Activated CD4-positive, alpha-beta T cell treated with anti-CD3 and anti-CD28 coated beads, Interleukin-2, amount 50 U/mL, for 1 hour (primary cell): ENCODE results near the gene PCBP3.
"Not testable (repeated sequence)": the region's sequence is repeated elsewhere in the genome, so short reads cannot be mapped to it uniquely, and the experiment has no call there.

ENCODE experiments used
- DNase-seq: peaks from one replicate; pipeline ENCODE4 v3.0.0-alpha.2; 2020

PCBP3 gene

DNA sequence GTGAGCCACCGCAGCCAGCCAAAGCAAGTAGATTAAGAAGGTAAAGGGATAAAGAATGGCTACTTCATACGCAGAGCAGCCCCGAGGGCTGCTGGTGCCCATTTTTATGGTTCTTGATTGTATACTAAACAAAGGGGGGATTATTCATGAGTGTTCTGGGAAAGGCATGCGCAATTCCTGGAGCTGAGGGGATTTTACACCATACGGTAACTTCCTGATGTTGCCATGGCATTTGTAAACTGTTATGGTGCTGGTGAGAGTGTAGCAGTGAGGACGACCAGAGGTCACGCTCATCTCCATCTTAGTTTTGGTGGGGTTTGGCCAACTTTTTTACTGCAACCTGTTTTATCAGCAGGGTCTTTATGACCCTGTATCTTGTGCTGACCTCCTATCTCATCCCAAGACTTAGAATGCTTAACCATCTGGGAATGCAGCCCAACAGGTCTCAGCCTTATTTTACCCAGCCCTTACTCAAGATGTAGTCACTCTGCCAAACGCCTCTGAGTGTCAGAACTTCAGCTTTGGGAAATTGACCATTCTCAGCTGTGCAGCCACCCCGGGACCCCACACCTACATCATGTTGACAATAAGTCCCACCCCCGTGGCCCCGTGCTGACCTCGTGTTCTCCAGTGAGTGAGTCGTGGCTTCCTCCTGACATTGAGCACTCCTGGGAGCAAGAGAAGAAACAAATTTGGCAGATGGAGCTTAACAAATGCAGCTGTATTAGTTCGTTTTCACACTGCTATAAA is 188.6 kb downstream of the PCBP3 start:
- no peak for DNase-seq

DNA sequence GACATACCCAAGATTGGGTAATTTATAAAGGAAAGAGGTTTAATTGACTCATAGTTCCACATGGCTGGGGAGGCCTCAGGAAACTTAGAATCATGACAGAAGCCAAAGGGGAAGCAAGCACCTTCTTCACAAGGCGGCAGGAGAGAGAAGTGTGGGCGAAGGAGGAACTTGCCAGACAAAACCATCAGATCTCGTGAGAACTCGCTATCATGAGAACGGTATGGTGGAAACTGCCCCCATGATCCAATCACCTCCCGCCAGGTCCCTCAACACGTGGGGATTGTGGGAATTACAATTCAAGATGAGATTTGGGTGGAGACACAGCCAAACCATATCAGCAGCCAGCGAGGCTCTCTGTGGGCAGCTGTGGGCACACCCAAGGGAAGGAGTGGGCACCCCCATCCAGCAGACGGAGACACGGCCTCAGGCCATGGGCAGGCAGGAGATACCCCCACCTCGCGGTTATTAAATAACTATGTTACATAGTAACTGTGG is 189.3 kb downstream of the PCBP3 start:
- DNase-seq = not testable (repeated sequence)

DNA sequence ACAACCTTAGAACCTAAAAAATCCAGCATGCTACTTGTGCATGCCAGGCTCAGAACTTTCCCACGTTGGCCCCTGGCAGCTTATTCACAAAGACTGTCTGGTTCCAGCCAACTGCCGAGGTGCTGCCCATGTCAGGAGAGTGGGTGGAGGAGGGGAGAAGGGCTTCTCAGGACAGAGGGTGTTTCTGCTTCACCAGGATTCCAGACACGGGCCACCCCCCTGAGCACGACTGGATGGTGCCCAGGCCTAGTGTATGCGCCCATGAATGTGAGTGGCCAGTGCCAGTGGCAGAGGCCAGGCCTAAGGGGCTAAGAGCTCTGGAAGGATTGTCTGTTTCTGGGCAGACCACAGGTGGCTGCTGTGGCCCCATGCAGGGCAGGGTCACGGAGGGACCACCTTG is 189.9 kb downstream of the PCBP3 start:
- no peak for DNase-seq

GRCh38 chr21:45834026-45834715 is 190.6 kb downstream of the PCBP3 start:
- DNase-seq = no peak

- DNase-seq = no peak
Observed at GRCh38 chr21:45834821-45835293, 191.3 kb downstream of the PCBP3 start.

DNA sequence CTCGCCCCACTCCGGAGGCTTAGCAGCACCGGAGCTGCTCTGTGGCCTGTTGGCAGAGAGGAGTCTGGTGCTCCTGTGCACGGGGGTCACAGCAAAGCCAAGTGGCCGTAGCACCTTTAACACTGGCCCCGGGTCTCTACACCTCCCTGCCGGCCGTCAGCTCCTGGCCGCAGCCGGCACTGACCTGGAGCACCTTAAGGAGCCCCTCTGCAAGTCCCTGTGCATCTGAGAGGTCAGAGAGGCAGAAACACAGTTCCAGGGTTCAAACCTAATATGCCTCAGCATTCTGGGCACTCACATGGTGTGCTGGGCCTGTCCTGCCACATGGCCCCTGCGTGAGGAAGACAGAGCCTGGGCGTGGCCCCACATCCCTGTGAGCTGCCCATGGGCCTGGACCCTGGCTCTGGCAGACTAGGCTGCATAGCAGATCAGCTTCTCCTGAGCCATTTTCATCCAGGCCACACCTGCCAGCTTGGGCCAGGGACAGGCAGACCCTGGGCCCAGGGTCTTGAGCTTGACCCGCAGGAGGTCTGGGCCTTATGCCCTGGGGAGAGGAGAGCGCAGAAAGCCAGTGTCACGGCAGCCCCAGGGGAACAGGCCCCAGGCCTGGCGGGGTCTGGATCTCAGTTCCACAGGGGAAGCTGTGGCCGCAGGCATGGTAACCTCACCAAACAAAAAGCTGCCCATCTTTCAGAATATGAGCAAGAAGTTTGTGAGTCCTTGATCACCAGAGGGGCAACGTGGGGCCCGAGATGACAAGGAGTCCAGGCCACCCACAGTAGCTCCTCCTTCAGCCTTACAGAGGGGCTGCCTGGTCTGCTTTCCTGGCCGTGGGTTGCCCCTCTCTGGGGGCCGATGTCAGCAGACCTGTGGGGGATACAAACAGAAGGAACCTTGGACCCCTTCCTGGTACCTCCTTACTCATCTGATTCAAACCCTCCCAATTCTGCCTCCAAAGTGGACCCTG is 192.1 kb downstream of the PCBP3 start:
- no peak for DNase-seq

GRCh38 chr21:45836268-45836655 is 192.7 kb downstream of the PCBP3 start:
- no peak for DNase-seq

GRCh38 chr21:45836694-45837670 is 193.5 kb downstream of the PCBP3 start:
- DNase-seq = no peak

DNA sequence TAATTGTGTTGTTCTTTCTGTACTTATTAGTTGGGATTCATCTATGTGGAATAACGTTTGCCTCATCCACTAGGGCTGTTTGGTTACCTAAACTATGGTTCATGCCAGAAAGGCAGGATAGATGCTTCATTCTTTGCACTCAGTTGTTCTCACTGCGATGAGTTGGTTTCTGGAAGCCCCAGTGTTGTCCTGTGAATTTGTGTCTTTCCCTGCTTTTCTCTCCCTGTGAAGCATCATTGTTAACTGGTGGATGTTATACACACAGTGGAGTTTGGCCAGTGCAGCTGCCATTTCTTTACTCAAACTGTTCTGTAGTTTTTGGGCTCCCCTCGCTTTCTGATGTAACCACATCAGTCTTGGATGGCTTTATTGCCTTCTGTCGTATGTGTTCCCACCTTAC is 194.4 kb downstream of the PCBP3 start:
- no peak for DNase-seq

DNA sequence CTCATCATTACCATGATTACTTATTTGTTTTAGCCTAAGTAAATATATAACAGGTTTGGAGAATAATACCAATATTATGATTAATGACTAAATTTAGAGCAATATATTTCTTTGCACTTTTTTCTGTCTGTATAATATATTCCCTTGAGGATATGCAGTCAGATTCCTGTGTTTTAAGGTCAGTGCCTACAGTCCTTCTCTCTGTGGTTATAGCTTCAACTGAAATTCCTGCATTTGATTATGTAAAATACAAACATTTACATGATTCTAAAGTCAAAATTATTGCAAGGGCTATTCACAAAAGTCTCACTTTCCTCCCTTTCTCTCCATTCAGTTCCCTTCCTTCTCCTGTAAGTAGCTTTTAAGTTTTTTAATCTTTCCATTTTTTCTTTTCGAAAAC is 195.1 kb downstream of the PCBP3 start:
- DNase-seq = no peak

- no peak for DNase-seq
Observed at GRCh38 chr21:45839274-45839673, 195.7 kb downstream of the PCBP3 start.

GRCh38 chr21:45841033-45841432 is 197.5 kb downstream of the PCBP3 start:
- DNase-seq = no peak

DNA sequence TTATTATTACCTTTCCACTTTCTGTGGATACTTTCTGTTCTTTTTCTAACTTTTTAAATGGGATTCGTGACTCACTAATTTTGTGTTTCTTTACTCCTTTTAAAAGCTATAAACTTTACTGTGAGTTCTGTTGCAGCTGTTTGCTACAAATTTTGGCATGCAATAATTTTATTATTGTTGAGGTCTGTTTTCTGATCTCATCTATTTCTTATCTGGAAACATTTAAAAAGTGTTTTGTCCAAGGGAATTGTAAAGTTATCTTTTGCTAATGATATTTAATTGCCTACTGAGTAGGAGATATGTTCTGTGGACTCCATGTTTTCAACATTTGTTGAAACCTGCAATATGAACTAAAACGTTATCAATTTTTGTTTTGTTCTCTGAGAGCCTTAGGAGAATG is 199.9 kb downstream of the PCBP3 start:
- DNase-seq = no peak

DNA sequence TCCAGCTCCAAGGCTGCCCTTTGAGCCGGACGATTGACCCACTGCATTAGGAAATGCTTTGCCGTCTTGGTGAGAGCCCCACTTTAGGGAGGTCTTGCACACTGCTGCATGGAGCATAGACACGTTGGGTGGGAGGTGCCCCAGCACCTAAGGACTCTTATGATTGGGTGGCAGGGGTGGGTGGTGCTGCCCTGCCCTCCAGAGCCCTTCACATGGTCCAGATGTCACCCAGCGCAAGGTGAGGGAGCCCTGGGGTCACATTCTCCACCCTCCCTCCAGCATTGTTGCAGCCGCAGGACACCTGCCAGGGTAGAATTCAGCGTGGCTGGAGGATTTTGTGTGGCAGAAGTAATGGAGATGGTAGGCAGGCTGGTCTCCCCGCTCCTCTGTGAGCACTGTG is 200.7 kb downstream of the PCBP3 start:
- no peak for DNase-seq

- DNase-seq = no peak
Observed at GRCh38 chr21:45845063-45845769, 201.7 kb downstream of the PCBP3 start.

DNA sequence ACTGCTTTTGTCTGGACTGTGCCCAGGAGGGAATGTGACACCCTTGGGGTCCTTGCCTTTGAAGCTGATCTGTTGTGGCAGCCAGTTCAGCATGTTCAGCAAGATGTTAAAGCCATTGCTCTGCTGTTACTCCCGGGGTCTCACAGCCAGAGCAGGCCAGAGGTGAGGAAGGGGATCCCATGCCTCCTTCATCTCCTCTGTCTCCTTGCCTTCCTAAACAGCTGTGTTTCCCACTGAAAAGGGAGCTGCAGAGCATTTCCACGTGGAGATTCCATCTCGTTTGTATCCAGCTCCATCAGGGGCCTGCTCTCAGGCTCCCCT is 202.2 kb downstream of the PCBP3 start:
- no peak for DNase-seq

DNA sequence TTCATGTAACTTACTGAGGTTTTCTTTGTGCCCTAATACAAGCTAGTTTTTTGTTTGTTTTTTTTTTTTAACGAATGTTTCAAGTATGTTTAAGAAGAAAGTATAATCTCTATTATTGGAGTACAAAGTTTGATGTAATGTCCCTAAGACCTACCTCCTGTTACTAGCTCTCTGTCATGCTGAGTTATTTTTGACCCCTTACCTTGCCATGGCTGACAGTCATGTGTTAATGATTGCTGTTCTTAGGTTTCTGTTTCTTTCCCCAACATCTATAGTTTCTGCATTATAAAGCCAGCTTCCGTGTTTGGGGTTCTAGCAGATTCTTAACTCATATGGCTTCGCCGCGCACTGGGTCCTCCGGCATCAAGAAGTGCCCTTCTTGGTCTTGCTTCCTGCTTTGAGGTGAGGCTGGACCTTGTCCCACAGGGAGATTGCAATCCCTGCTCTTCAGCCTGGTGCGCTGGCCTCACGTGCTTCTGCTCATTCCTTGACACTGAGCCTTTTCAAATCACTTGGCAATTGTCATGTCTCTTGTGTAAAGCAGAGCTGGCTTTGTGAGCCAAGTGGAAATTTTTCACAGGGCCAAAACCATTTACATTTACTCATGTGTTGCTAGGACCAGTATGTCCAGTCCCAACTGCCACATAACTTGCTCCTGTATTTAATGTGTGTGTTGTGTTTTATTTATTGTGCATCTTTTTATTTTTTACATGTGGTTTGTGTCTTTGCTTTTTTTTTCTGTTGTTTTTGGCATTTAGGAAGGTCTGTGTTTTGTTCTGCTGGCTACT is 203.0 kb downstream of the PCBP3 start:
- DNase-seq = no peak

GRCh38 chr21:45847870-45848269 is 204.3 kb downstream of the PCBP3 start:
- DNase-seq = no peak

DNA sequence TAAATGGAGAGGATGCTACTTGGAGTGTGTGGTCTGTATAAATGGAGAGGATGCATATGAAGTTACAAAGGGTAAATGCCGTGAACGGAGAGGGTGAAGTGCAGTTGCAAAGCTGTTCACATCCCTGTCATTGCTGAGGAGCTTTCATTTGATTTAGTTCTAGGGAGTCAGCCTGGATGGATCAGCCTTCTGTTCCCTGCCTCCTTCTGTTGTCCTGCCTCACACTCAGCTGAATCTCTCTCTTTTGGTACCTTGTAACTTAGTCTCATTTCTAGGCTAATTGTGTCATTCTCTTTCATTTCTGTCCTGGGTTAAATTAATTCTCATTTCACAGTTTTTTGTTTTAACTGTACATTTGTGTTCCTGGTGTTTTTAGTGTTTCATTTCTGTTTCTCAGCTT is 204.8 kb downstream of the PCBP3 start:
- no peak for DNase-seq

- no peak for DNase-seq
Observed at GRCh38 chr21:45848805-45849204, 205.3 kb downstream of the PCBP3 start.

- no peak for DNase-seq
Observed at GRCh38 chr21:45849651-45850050, 206.1 kb downstream of the PCBP3 start.
